ENCODE data around the gene SORCS1. TPM values are rescaled to one million over a fixed set of nuclear protein-coding genes. Genes with fewer than 3 reads are reported as not detected.

SORCS1 gene
- total and polyA plus RNA-seq, 2 of the 13 experiments (the other 11 are each of a cell fraction or from before 2014, with no cell fraction given), result not detected

GRCh38 chr10:106938513-106938912 lies 226.0 kb downstream of the SORCS1 start:
- no peak overlapping the region for H3K4me2 ChIP-seq (ENCODE audit: low read depth, low read length)
- intact Hi-C loops (cut with micrococcal nuclease; ENCODE audit: unreplicated experiment) (no loop called here), in situ Hi-C loops (cut with HindIII; ENCODE audit: extremely low pct_ligation_motif_present, low pct_unique_long_range_greater_than_20kb) (no loop called here)
- TF ChIP-seq KLF11 (CRISPR knock-in tag; IDR thresholded peaks at IDR 0.05) (no peak), KDM3A (CRISPR knock-in tag; IDR thresholded peaks at IDR 0.05; ENCODE audit: low read depth) (no peak), ZNF792 (CRISPR knock-in tag; IDR thresholded peaks at IDR 0.05) (no peak), NR2F1 (CRISPR knock-in tag; IDR thresholded peaks at IDR 0.05) (no peak), HNF4G (IDR thresholded peaks at IDR 0.05; ENCODE audit: borderline replicate concordance, low read depth, low read length) (no peak), HNF4G (CRISPR knock-in tag; IDR thresholded peaks at IDR 0.05; ENCODE audit: borderline replicate concordance, low read depth) (no peak)
- no peak overlapping the region for H3K27ac ChIP-seq (ENCODE audit: extremely low read length, insufficient read depth, low read length)
- no peak for DNase-seq (ENCODE audit: low spot score)
- H3K79me2 ChIP-seq (ENCODE audit: insufficient read depth, low read length), result no peaks in the 10 kb centered on the region
- no TSS peak for BruUV-seq (replicated peaks)
- H3K9ac ChIP-seq (ENCODE audit: insufficient read depth, low read depth, low read length), result no peak overlapping the region
- no peak for ATAC-seq
- no peaks in the 10 kb centered on the region for H3K27me3 ChIP-seq (ENCODE audit: control insufficient read depth in 1 of 2, insufficient read depth in 2 of 2, low read length in 2 of 2)
- ChIA-PET POLR2A (no interaction called here), CTCF (ENCODE audit: low intra/inter-chr PET ratio, low total read pairs) (no interaction called here)
- H3K36me3 ChIP-seq (replicated peaks in 1 of 2; ENCODE audit: control insufficient read depth in 1 of 2, insufficient read depth in 2 of 2, low read length in 2 of 2), result no peaks in the 10 kb centered on the region
- peaks cover 62% of the 10 kb centered on the region for H3K9me3 ChIP-seq (ENCODE audit: low read length)
- no peak for FAIRE-seq
- H3K4me3 ChIP-seq (replicated peaks in 1 of 3; ENCODE audit: insufficient read depth in 1 of 3, low read depth in 2 of 3, low read length in 3 of 3), result no peak overlapping the region
- no peaks in the 10 kb centered on the region for H3K4me1 ChIP-seq (ENCODE audit: insufficient read depth, low read length)
- 0% methylated on average over 1 of the region's 1 CpG for WGBS (ENCODE audit: low lambda C conversion rate)
- H2AFZ ChIP-seq (ENCODE audit: low read length), result no peak overlapping the region
- H4K20me1 ChIP-seq (ENCODE audit: insufficient read depth, low read length), result no peaks in the 10 kb centered on the region

- Histone ChIP-seq H3K36me3 (replicated peaks in 1 of 2; ENCODE audit: control insufficient read depth in 1 of 2, insufficient read depth in 2 of 2, low read length in 2 of 2) (no peaks in the 10 kb centered on the region), H3K4me1 (ENCODE audit: insufficient read depth, low read length) (peaks cover 9% of the 10 kb centered on the region), H2AFZ (ENCODE audit: low read length) (no peak overlapping the region), H3K27me3 (ENCODE audit: control insufficient read depth in 1 of 2, insufficient read depth in 2 of 2, low read length in 2 of 2) (no peaks in the 10 kb centered on the region), H3K79me2 (ENCODE audit: insufficient read depth, low read length) (no peaks in the 10 kb centered on the region), H3K4me3 (replicated peaks in 1 of 3; ENCODE audit: insufficient read depth in 1 of 3, low read depth in 2 of 3, low read length in 3 of 3) (no peak overlapping the region), H3K4me2 (ENCODE audit: low read depth, low read length) (no peak overlapping the region), H3K9me3 (ENCODE audit: low read length) (peaks cover 51% of the 10 kb centered on the region), H3K9ac (ENCODE audit: insufficient read depth, low read depth, low read length) (no peak overlapping the region), H3K27ac (ENCODE audit: extremely low read length, insufficient read depth, low read length) (no peak overlapping the region), H4K20me1 (ENCODE audit: insufficient read depth, low read length) (no peaks in the 10 kb centered on the region)
- ChIA-PET POLR2A (no interaction called here), CTCF (ENCODE audit: low intra/inter-chr PET ratio, low total read pairs) (no interaction called here)
- ATAC-seq (no peak), FAIRE-seq (no peak), DNase-seq (ENCODE audit: low spot score) (no peak)
- no TSS peak for BruUV-seq (replicated peaks)
- in situ Hi-C loops (cut with HindIII; ENCODE audit: extremely low pct_ligation_motif_present, low pct_unique_long_range_greater_than_20kb), result no loop called here
- intact Hi-C loops (cut with micrococcal nuclease; ENCODE audit: unreplicated experiment), result no loop called here
- TF ChIP-seq NFAT5 (CRISPR knock-in tag; IDR thresholded peaks at IDR 0.05) (no peak), SIX1 (CRISPR knock-in tag; IDR thresholded peaks at IDR 0.05; ENCODE audit: borderline replicate concordance) (no peak), ZNF44 (CRISPR knock-in tag; IDR thresholded peaks at IDR 0.05) (no peak), ATF2 (CRISPR knock-in tag; IDR thresholded peaks at IDR 0.05) (no peak), PRPF4 (IDR thresholded peaks at IDR 0.05; ENCODE audit: low read depth, low read length, poor library complexity, severe bottlenecking) (no peak), ZNF614 (CRISPR knock-in tag; IDR thresholded peaks at IDR 0.05; ENCODE audit: borderline replicate concordance) (no peak), MAFG (CRISPR knock-in tag; IDR thresholded peaks at IDR 0.05) (no peak), MAFF (IDR thresholded peaks at IDR 0.05; ENCODE audit: low read depth, low read length) (no peak), REPIN1 (CRISPR knock-in tag; IDR thresholded peaks at IDR 0.05; ENCODE audit: borderline replicate concordance, low read depth) (no peak)
These were observed 228.5 kb downstream of the SORCS1 start for GRCh38 chr10:106935978-106936451.

Data from HepG2 (cell line).